Caco-2 (cell line): ENCODE measurements around the gene LY6G5B. TPM values are rescaled to one million over a fixed set of nuclear protein-coding genes. Genes with fewer than 3 reads are reported as not detected.

Experiments
- BruUV-seq: library from RNA; stranded (reverse); fragments of 400-500 nt; replicated peaks from 2 replicates; lab custom pipeline; 2021; lab: Mats Ljungman, UMichigan
- CTCF ChIA-PET: fragments of 300-600 bp; sonication (Branson Sonifier 250); formaldehyde crosslinking; loops from one replicate; lab custom pipeline; 2022; ENCODE audit warnings: antibody characterized with exemption; lab: Charles Lee
- POLR2A ChIA-PET: fragments of 300-600 bp; sonication (Branson Sonifier 250); formaldehyde crosslinking; loops from one replicate; lab custom pipeline; 2022; ENCODE audit warnings: antibody characterized with exemption; lab: Charles Lee
- DNase-seq, 2 experiments: peaks; one replicate each; pipeline versions ENCODE4 v3.0.0 to v3.0.0-alpha.2; 2020 to 2022
- H3K27me3 ChIP-seq: replicated peaks from 2 replicates; pipeline ENCODE4 v1.6.0; 2011; ENCODE audit warnings: low read length; ENCODE audit not compliant: control insufficient read depth, insufficient read depth
- H3K36me3 ChIP-seq: 2 replicates; pipeline ENCODE4 v1.5.1; 2011; ENCODE audit warnings: low read length; ENCODE audit not compliant: control insufficient read depth, insufficient read depth
- H3K4me1 ChIP-seq: fragments of 250-450 bp; sonication (Bioruptor Pico); 2 replicates; pipeline ENCODE4 v1.5.1; 2020; ENCODE audit warnings: mild to moderate bottlenecking
- H3K4me3 ChIP-seq: 2 replicates; pipeline ENCODE4 v1.5.1; 2011; ENCODE audit warnings: low read depth, mild to moderate bottlenecking, control low read depth, low read length
- H3K9me3 ChIP-seq: fragments of 250-450 bp; sonication (Bioruptor Pico); 2 replicates; pipeline ENCODE4 v1.5.1; 2020; ENCODE audit warnings: mild to moderate bottlenecking, moderate library complexity
- H3K27ac Mint-ChIP-seq: one replicate; pipeline ENCODE4 v1.8.0; 2022; ENCODE audit warnings: mixed read lengths; ENCODE audit not compliant: unreplicated experiment
- H3K27me3 Mint-ChIP-seq: one replicate; pipeline ENCODE4 v1.8.0; 2022; ENCODE audit warnings: mixed read lengths; ENCODE audit not compliant: insufficient read depth, unreplicated experiment
- H3K36me3 Mint-ChIP-seq: one replicate; pipeline ENCODE4 v1.8.0; 2022; ENCODE audit warnings: mild to moderate bottlenecking, mixed read lengths; ENCODE audit not compliant: insufficient read depth, unreplicated experiment
- H3K4me1 Mint-ChIP-seq: one replicate; pipeline ENCODE4 v1.8.0; 2022; ENCODE audit warnings: low read depth, mixed read lengths; ENCODE audit not compliant: unreplicated experiment
- H3K4me3 Mint-ChIP-seq: one replicate; pipeline ENCODE4 v1.8.0; 2022; ENCODE audit warnings: mild to moderate bottlenecking, moderate library complexity, mixed read lengths; ENCODE audit not compliant: unreplicated experiment
- H3K9me3 Mint-ChIP-seq: one replicate; pipeline ENCODE4 v1.8.0; 2022; ENCODE audit warnings: mixed read lengths; ENCODE audit not compliant: unreplicated experiment
- intact Hi-C: fragments of 100-400 bp; cut with micrococcal nuclease; formaldehyde crosslinking; loops from one replicate; pipeline ENCODE4 v1.10.0; 2022; ENCODE audit not compliant: unreplicated experiment
- total RNA-seq: library from RNA; stranded (reverse); gene quantifications from 2 replicates; pipeline ENCODE4 v1.2.3, GENCODE V29; 2022
- TF ChIP-seq, protein P1 (sequence below), 2 experiments: fragments of 200-600 bp in 1 of 2; IDR thresholded peaks; 1 replicate in 1 of 2; 2 replicates in 1 of 2; pipeline versions ENCODE4 v1.5.1 to v1.8.0; 2011 to 2022; ENCODE audit warnings: antibody characterized with exemption in 1 of 2, control low read depth in 1 of 2, inconsistent platforms in 1 of 2, low read depth in 1 of 2, low read length in 1 of 2, mild to moderate bottlenecking in 1 of 2, moderate library complexity in 1 of 2; ENCODE audit not compliant: insufficient read depth in 1 of 2, severe bottlenecking in 1 of 2, unreplicated experiment in 1 of 2

The LY6G5B gene
- total RNA-seq, 1 experiment from 2014 or later = 17.5 TPM

DNA sequence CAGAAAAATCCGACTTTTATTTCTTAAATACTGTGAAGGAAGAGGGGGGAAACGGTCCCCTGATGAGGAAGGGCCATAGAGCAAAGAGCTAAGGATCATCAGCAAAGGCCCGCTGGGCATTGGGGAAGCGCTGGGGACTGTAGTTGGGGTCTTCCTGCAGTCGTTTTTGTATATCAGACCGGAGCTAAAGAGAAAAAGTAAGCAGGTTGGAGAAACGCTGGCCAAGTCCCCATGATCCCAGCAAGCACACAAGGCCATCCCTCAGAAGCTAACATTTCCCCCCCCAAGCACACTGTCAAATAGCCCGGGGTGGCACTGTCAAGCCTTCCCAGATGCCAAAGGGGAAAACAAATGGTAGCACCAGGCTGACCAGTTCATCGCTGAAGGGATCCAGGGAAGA is 30.7 kb upstream of the LY6G5B start:
- Mint-ChIP-seq H3K4me3 (no peak overlapping the region), H3K4me1 (no peaks in the 10 kb centered on the region), H3K9me3 (no peaks in the 10 kb centered on the region), H3K27ac (no peak overlapping the region), H3K36me3 (peaks cover 91% of the 10 kb centered on the region), H3K27me3 (no peaks in the 10 kb centered on the region)
- Histone ChIP-seq H3K27me3 (no peaks in the 10 kb centered on the region), H3K4me1 (no peaks in the 10 kb centered on the region), H3K36me3 (peaks cover 8% of the 10 kb centered on the region), H3K9me3 (no peaks in the 10 kb centered on the region), H3K4me3 (no peak overlapping the region)
- POLR2A ChIA-PET = no interaction called here
- no TSS peak for BruUV-seq
- intact Hi-C loops = no loop called here
- no peak for DNase-seq
- CTCF ChIA-PET = interaction anchor here (0.6 to 0.7 kb wide), 3 partner anchors 18 to 1094 kb away, joined by 3 read pairs; no protein-coding TSS in a partner anchor
- TF ChIP-seq, protein P1, sequence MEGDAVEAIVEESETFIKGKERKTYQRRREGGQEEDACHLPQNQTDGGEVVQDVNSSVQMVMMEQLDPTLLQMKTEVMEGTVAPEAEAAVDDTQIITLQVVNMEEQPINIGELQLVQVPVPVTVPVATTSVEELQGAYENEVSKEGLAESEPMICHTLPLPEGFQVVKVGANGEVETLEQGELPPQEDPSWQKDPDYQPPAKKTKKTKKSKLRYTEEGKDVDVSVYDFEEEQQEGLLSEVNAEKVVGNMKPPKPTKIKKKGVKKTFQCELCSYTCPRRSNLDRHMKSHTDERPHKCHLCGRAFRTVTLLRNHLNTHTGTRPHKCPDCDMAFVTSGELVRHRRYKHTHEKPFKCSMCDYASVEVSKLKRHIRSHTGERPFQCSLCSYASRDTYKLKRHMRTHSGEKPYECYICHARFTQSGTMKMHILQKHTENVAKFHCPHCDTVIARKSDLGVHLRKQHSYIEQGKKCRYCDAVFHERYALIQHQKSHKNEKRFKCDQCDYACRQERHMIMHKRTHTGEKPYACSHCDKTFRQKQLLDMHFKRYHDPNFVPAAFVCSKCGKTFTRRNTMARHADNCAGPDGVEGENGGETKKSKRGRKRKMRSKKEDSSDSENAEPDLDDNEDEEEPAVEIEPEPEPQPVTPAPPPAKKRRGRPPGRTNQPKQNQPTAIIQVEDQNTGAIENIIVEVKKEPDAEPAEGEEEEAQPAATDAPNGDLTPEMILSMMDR (IDR thresholded peaks at IDR 0.05; ENCODE audit: insufficient read depth in 1 of 2, low read depth in 1 of 2, low read length in 1 of 2, severe bottlenecking in 1 of 2, unreplicated experiment in 1 of 2) = no peak

DNA sequence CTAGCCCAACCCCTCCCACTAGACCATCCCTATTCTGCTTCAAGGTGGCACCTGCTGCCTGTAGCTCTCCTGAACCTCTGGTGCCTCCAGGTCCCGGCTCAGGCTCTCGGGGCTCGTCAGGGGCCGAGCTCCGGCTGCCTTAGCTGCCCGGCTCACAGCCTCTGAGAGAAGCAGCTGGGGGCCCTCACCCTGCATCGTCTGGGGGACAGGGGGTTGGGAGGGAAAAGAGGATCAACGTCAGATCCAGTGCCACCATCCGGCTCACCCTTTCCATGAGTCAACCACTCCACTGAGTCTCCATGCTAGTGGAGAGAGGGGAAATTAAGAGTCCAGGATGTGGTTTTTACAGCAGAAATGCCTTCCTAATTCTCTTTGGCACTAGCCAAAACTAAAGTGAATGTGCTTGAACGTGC is 30.3 kb upstream of the LY6G5B start:
- no peaks in the 10 kb centered on the region for H3K4me1 ChIP-seq
- H3K36me3 ChIP-seq = peaks cover 6% of the 10 kb centered on the region
- Mint-ChIP-seq H3K27me3 (no peaks in the 10 kb centered on the region), H3K27ac (no peak overlapping the region), H3K9me3 (no peaks in the 10 kb centered on the region), H3K4me1 (no peaks in the 10 kb centered on the region), H3K4me3 (no peak overlapping the region), H3K36me3 (peaks cover 88% of the 10 kb centered on the region)
- BruUV-seq = no TSS peak
- ChIA-PET POLR2A (interaction anchor here (0.5 kb wide), 1 partner anchor 101 kb away, joined by 3 read pairs; no protein-coding TSS in a partner anchor), CTCF (interaction anchor here (0.6 to 0.7 kb wide), 3 partner anchors 17 to 1094 kb away, joined by 3 read pairs; no protein-coding TSS in a partner anchor)
- H3K4me3 ChIP-seq = no peak overlapping the region
- intact Hi-C loops = no loop called here
- H3K27me3 ChIP-seq = no peaks in the 10 kb centered on the region
- TF ChIP-seq, protein P1 (IDR thresholded peaks at IDR 0.05; ENCODE audit: insufficient read depth in 1 of 2, low read depth in 1 of 2, low read length in 1 of 2, severe bottlenecking in 1 of 2, unreplicated experiment in 1 of 2) = no peak
- H3K9me3 ChIP-seq = no peaks in the 10 kb centered on the region
- DNase-seq = no peak

DNA sequence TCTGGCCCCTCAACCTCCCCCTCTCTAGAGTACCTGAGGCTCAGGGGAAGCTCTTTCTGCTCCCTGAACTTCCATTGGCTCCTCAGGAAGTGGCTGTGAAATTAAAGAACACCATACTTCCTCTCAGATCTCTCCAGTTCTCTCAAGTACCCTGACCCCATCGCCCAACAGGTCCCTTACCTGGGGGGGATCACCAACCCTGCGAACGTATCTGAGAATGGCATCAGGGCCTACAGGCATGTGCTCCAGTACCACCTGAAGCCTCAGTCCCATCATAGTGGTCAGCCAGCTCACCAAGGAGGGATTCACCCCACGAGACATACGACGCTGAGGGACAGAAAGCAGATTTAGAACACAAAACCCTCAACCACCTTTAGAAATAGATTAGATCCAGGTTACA is 29.2 kb upstream of the LY6G5B start:
- POLR2A ChIA-PET = no interaction called here
- TF ChIP-seq, protein P1 (IDR thresholded peaks at IDR 0.05; ENCODE audit: insufficient read depth in 1 of 2, low read depth in 1 of 2, low read length in 1 of 2, severe bottlenecking in 1 of 2, unreplicated experiment in 1 of 2) = no peak
- CTCF ChIA-PET = no interaction called here
- no peak overlapping the region for H3K27ac Mint-ChIP-seq
- H3K4me3 Mint-ChIP-seq = no peak overlapping the region
- no peaks in the 10 kb centered on the region for H3K27me3 Mint-ChIP-seq
- H3K4me1 ChIP-seq = no peaks in the 10 kb centered on the region
- TSS peak; percentile 76 for BruUV-seq
- no peaks in the 10 kb centered on the region for H3K9me3 ChIP-seq
- H3K36me3 Mint-ChIP-seq = peaks cover 87% of the 10 kb centered on the region
- H3K4me1 Mint-ChIP-seq = no peaks in the 10 kb centered on the region
- no peaks in the 10 kb centered on the region for H3K27me3 ChIP-seq
- no peaks in the 10 kb centered on the region for H3K9me3 Mint-ChIP-seq
- H3K36me3 ChIP-seq = peaks cover 8% of the 10 kb centered on the region
- intact Hi-C loops = no loop called here
- no peak overlapping the region for H3K4me3 ChIP-seq
- no peak for DNase-seq
